K562 (cell line): Measurements from ENCODE around the gene ZC3H18. TPM values are rescaled to one million over a fixed set of nuclear protein-coding genes. Genes with fewer than 3 reads are reported as not detected.

Experiments
- AFF4 ChIP-seq: sonication (generic); formaldehyde crosslinking; IDR thresholded peaks from 2 replicates; pipeline ENCODE4 v1.8.0; 2023; ENCODE audit warnings: mild to moderate bottlenecking, missing genetic modification reagents
- CREBBP ChIP-seq: IDR thresholded peaks from one replicate; pipeline ENCODE4 v1.6.1; 2012; ENCODE audit warnings: low read depth, mild to moderate bottlenecking, control low read depth, inconsistent platforms, low read length
- CTBP1 ChIP-seq: fragments of 450-650 bp; IDR thresholded peaks from 2 replicates; pipeline ENCODE4 v1.6.1; 2016; ENCODE audit warnings: borderline replicate concordance
- E2F1 ChIP-seq: sonication (generic); formaldehyde crosslinking; IDR thresholded peaks from 2 replicates; pipeline ENCODE4 v1.8.1; 2023; ENCODE audit warnings: mild to moderate bottlenecking, missing genetic modification reagents, moderate library complexity
- MAFK ChIP-seq: IDR thresholded peaks from 2 replicates; pipeline ENCODE4 v1.6.1; 2011; ENCODE audit warnings: low read length, improper control_type of control experiment
- SAFB2 ChIP-seq: fragments of 200-400 bp; formaldehyde crosslinking; IDR thresholded peaks from 2 replicates; pipeline ENCODE4 v1.6.1; 2018; ENCODE audit warnings: borderline replicate concordance, low read length, low read depth, moderate library complexity; ENCODE audit not compliant: severe bottlenecking
- SLC30A9 ChIP-seq: fragments of 250-450 bp; sonication (Bioruptor Pico); IDR thresholded peaks from 2 replicates; pipeline ENCODE4 v1.8.0; 2022; ENCODE audit warnings: mild to moderate bottlenecking, moderate library complexity
- SMAD4 ChIP-seq: fragments of 250-450 bp; sonication (Bioruptor Pico); conservative IDR thresholded peaks from 2 replicates; pipeline ENCODE4 v1.8.0; 2021; ENCODE audit warnings: inconsistent platforms, mild to moderate bottlenecking, moderate library complexity
- TFAM ChIP-seq: fragments of 250-450 bp; sonication (Bioruptor Pico); conservative IDR thresholded peaks from 2 replicates; pipeline ENCODE4 v1.5.0; 2021; ENCODE audit warnings: mild to moderate bottlenecking, moderate library complexity
- ZC3H4 ChIP-seq: sonication (generic); formaldehyde crosslinking; IDR thresholded peaks from 2 replicates; pipeline ENCODE4 v1.9.0; 2021; ENCODE audit warnings: missing genetic modification reagents, borderline replicate concordance
- polyA plus RNA-seq, 8 experiments: library from polyadenylated mRNA; depleted of rRNA in 4 of 8; stranded (reverse) in 5 of 8; unstranded in 3 of 8; fragments of >200 nt; fragmentation: Nextera tagmentation in 2 of 8; fragmentation: Illumina TruSeq in 1 of 8; extraction: Ambion mirVana in 2 of 8; extraction: Trizol in 1 of 8; gene quantifications; 2 replicates each; pipeline versions ENCODE4 v1.2.1 to v1.2.3, GENCODE V29; 2011 to 2014; ENCODE audit warnings: inconsistent platforms in 1 of 8, missing spikeins in 1 of 8
- total RNA-seq, 7 experiments: library from RNA; depleted of rRNA in 6 of 7; stranded (reverse); fragments of >200 nt in 6 of 7; fragmentation: Illumina TruSeq in 2 of 7; extraction: Trizol in 2 of 7; gene quantifications; 2 replicates each; pipeline versions ENCODE4 v1.2.1 to v1.2.3, GENCODE V29; 2011 to 2021; ENCODE audit warnings: low replicate concordance in 1 of 7
- TF ChIP-seq, protein P1 (sequence below): sonication (generic); formaldehyde crosslinking; IDR thresholded peaks from 2 replicates; pipeline ENCODE4 v1.5.0; 2020; ENCODE audit warnings: missing genetic modification reagents
- TF ChIP-seq, protein P2 (sequence below): sonication (generic); formaldehyde crosslinking; IDR thresholded peaks from 2 replicates; pipeline ENCODE4 v1.8.1; 2023; ENCODE audit warnings: missing genetic modification reagents, mild to moderate bottlenecking, borderline replicate concordance
- TF ChIP-seq, protein P3 (sequence below), 2 experiments: fragments of 200-800 bp in 1 of 2; sonication (Bioruptor generic) in 1 of 2; sonication (generic) in 1 of 2; formaldehyde crosslinking in 1 of 2; IDR thresholded peaks in 1 of 2; conservative IDR thresholded peaks in 1 of 2; 2 replicates each; pipeline versions ENCODE4 v1.5.0 to v1.6.1; 2016 to 2020; ENCODE audit warnings: missing compliant biosample characterization in 1 of 2, missing genetic modification characterization in 1 of 2, missing genetic modification reagents in 1 of 2

The ZC3H18 gene
- total and polyA plus RNA-seq, 9 of the 15 experiments (the other 6 are each of a cell fraction or from before 2014, with no cell fraction given), result 1.7 to 88.7 (median 26.9) TPM

DNA sequence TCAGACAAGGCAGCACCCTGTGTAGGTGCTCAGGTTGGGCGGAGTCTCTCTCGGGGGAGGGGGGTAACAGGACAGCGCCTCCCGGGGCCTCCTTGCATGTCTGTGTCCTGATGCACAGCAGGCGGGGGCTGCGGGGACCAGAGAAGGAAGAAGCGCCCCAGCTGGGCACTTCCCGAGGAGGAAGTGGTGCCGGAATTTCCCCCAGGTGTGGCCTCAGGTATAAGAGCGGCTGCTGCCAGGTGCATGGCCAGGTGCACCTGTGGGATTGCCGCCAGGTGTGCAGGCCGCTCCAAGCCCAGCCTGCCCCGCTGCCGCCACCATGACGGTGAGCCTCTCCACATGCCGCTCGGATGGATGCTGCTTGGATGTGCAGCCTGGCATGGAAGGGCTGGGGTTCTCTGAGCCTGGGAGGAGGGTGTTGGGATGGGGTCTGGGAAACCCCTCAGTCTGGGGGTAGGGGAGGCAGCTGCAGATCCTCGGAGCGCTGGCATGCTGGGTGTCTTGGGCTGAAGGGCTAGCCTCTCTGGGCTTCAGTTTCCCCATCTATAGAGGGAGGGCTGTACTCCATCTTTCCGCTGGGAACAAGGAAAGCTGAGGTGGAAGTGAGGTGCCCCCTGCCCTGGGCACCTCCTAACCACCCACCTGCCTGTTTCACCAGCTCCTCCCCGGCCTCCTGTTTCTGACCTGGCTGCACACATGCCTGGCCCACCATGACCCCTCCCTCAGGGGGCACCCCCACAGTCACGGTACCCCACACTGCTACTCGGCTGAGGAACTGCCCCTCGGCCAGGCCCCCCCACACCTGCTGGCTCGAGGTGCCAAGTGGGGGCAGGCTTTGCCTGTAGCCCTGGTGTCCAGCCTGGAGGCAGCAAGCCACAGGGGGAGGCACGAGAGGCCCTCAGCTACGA, 68.4 kb downstream of the ZC3H18 start, which contains the start of gene IL17C (continued):
- TF ChIP-seq AFF4 (CRISPR knock-in tag), result no peak
- no peak for TF ChIP-seq SLC30A9 (CRISPR knock-in tag)
- TF ChIP-seq E2F1 (CRISPR knock-in tag), result no peak
- no peak for TF ChIP-seq TFAM (CRISPR knock-in tag)
- TF ChIP-seq, protein P1, sequence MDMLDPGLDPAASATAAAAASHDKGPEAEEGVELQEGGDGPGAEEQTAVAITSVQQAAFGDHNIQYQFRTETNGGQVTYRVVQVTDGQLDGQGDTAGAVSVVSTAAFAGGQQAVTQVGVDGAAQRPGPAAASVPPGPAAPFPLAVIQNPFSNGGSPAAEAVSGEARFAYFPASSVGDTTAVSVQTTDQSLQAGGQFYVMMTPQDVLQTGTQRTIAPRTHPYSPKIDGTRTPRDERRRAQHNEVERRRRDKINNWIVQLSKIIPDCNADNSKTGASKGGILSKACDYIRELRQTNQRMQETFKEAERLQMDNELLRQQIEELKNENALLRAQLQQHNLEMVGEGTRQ (CRISPR knock-in tag), result no peak
- peak; percentile 59; the same call in 1 of the 2 replicates for TF ChIP-seq ZC3H4 (CRISPR knock-in tag)
- TF ChIP-seq MAFK, result no peak
- no peak for TF ChIP-seq SMAD4 (CRISPR knock-in tag)
- TF ChIP-seq, protein P2, sequence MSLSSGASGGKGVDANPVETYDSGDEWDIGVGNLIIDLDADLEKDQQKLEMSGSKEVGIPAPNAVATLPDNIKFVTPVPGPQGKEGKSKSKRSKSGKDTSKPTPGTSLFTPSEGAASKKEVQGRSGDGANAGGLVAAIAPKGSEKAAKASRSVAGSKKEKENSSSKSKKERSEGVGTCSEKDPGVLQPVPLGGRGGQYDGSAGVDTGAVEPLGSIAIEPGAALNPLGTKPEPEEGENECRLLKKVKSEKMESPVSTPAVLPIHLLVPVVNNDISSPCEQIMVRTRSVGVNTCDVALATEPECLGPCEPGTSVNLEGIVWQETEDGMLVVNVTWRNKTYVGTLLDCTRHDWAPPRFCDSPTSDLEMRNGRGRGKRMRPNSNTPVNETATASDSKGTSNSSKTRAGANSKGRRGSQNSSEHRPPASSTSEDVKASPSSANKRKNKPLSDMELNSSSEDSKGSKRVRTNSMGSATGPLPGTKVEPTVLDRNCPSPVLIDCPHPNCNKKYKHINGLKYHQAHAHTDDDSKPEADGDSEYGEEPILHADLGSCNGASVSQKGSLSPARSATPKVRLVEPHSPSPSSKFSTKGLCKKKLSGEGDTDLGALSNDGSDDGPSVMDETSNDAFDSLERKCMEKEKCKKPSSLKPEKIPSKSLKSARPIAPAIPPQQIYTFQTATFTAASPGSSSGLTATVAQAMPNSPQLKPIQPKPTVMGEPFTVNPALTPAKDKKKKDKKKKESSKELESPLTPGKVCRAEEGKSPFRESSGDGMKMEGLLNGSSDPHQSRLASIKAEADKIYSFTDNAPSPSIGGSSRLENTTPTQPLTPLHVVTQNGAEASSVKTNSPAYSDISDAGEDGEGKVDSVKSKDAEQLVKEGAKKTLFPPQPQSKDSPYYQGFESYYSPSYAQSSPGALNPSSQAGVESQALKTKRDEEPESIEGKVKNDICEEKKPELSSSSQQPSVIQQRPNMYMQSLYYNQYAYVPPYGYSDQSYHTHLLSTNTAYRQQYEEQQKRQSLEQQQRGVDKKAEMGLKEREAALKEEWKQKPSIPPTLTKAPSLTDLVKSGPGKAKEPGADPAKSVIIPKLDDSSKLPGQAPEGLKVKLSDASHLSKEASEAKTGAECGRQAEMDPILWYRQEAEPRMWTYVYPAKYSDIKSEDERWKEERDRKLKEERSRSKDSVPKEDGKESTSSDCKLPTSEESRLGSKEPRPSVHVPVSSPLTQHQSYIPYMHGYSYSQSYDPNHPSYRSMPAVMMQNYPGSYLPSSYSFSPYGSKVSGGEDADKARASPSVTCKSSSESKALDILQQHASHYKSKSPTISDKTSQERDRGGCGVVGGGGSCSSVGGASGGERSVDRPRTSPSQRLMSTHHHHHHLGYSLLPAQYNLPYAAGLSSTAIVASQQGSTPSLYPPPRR (CRISPR knock-in tag), result no peak
- TF ChIP-seq, protein P3, sequence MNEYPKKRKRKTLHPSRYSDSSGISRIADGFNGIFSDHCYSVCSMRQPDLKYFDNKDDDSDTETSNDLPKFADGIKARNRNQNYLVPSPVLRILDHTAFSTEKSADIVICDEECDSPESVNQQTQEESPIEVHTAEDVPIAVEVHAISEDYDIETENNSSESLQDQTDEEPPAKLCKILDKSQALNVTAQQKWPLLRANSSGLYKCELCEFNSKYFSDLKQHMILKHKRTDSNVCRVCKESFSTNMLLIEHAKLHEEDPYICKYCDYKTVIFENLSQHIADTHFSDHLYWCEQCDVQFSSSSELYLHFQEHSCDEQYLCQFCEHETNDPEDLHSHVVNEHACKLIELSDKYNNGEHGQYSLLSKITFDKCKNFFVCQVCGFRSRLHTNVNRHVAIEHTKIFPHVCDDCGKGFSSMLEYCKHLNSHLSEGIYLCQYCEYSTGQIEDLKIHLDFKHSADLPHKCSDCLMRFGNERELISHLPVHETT (CRISPR knock-in tag; conservative IDR thresholded peaks at IDR 0.05 in 1 of 2, IDR thresholded peaks at IDR 0.05 in 1 of 2), result no peak
- TF ChIP-seq CREBBP, result no peak
- TF ChIP-seq SAFB2, result no peak
- TF ChIP-seq CTBP1, result no peak
